SK-N-SH treated with all-trans-retinoic acid at 6 μM for 48 hours (cell line): Measurements from ENCODE around the gene GET4.

Experiments
- ATAC-seq: fragments of 200-7000 bp; cut with Tn5 transposase; 3 replicates; pipeline ENCODE4 v1.9.1; 2020; ENCODE audit warnings: mild to moderate bottlenecking, moderate library complexity
- ARNTL ChIP-seq: fragments of 450-650 bp; formaldehyde crosslinking; IDR thresholded peaks from 2 replicates; pipeline ENCODE4 v1.5.0; 2020; ENCODE audit warnings: low read depth, mild to moderate bottlenecking, moderate library complexity, borderline replicate concordance
- BACH2 ChIP-seq: fragments of 250-450 bp; sonication (Bioruptor Pico); IDR thresholded peaks from 2 replicates; pipeline ENCODE4 v1.9.0; 2021; ENCODE audit warnings: mild to moderate bottlenecking, borderline replicate concordance
- CSDC2 ChIP-seq: fragments of 250-450 bp; sonication (Bioruptor Pico); IDR thresholded peaks from 2 replicates; pipeline ENCODE4 v1.5.0; 2020; ENCODE audit warnings: mild to moderate bottlenecking, moderate library complexity
- ESRRG ChIP-seq: fragments of 250-450 bp; sonication (Bioruptor Pico); IDR thresholded peaks from 2 replicates; pipeline ENCODE4 v1.6.1; 2021; ENCODE audit warnings: mild to moderate bottlenecking
- GLIS3 ChIP-seq: fragments of 250-450 bp; sonication (Bioruptor Pico); IDR thresholded peaks from 2 replicates; pipeline ENCODE4 v1.5.0; 2020; ENCODE audit warnings: mild to moderate bottlenecking, moderate library complexity
- ISL1 ChIP-seq: fragments of 250-450 bp; sonication (Bioruptor Pico); IDR thresholded peaks from 2 replicates; pipeline ENCODE4 v2.1.2; 2022; ENCODE audit warnings: mild to moderate bottlenecking, moderate library complexity
- OSR1 ChIP-seq: fragments of 250-450 bp; sonication (Bioruptor Pico); IDR thresholded peaks from 2 replicates; pipeline ENCODE4 v1.8.0; 2022; ENCODE audit warnings: moderate library complexity, mild to moderate bottlenecking, inconsistent platforms
- PPARA ChIP-seq: fragments of 250-450 bp; sonication (Bioruptor Pico); IDR thresholded peaks from 2 replicates; pipeline ENCODE4 v1.5.0; 2020; ENCODE audit warnings: mild to moderate bottlenecking, borderline replicate concordance
- RARB ChIP-seq: fragments of 250-450 bp; sonication (Bioruptor Pico); IDR thresholded peaks from 2 replicates; pipeline ENCODE4 v1.8.0; 2021; ENCODE audit warnings: mild to moderate bottlenecking, moderate library complexity
- SNAI2 ChIP-seq: fragments of 250-450 bp; sonication (Bioruptor Pico); IDR thresholded peaks from 2 replicates; pipeline ENCODE4 v1.5.0; 2020; ENCODE audit warnings: mild to moderate bottlenecking, moderate library complexity
- TCF4 ChIP-seq: fragments of 250-450 bp; sonication (Bioruptor Pico); IDR thresholded peaks from 2 replicates; pipeline ENCODE4 v1.8.0; 2021; ENCODE audit warnings: mild to moderate bottlenecking, moderate library complexity, borderline replicate concordance
- TOX ChIP-seq: fragments of 250-450 bp; sonication (Bioruptor Pico); IDR thresholded peaks from 2 replicates; pipeline ENCODE4 v1.8.0; 2021; ENCODE audit warnings: mild to moderate bottlenecking, moderate library complexity, borderline replicate concordance
- ZC3H10 ChIP-seq: fragments of 250-450 bp; sonication (Bioruptor Pico); IDR thresholded peaks from 2 replicates; pipeline ENCODE4 v1.5.1; 2021; ENCODE audit warnings: mild to moderate bottlenecking, moderate library complexity
- ZFP3 ChIP-seq: fragments of 250-450 bp; sonication (Bioruptor Pico); IDR thresholded peaks from 2 replicates; pipeline ENCODE4 v1.5.0; 2020; ENCODE audit warnings: mild to moderate bottlenecking, moderate library complexity
- ZFP30 ChIP-seq: fragments of 450-650 bp; formaldehyde crosslinking; IDR thresholded peaks from 2 replicates; pipeline ENCODE4 v1.5.0; 2022; ENCODE audit warnings: mild to moderate bottlenecking, moderate library complexity
- ZNF565 ChIP-seq: fragments of 450-650 bp; formaldehyde crosslinking; conservative IDR thresholded peaks from 2 replicates; pipeline ENCODE4 v1.5.0; 2020; ENCODE audit warnings: low read depth, mild to moderate bottlenecking, moderate library complexity
- ZNF70 ChIP-seq: fragments of 450-650 bp; formaldehyde crosslinking; IDR thresholded peaks from 2 replicates; pipeline ENCODE4 v1.5.0; 2020; ENCODE audit warnings: mild to moderate bottlenecking, moderate library complexity
- ZNF8 ChIP-seq: fragments of 450-650 bp; formaldehyde crosslinking; IDR thresholded peaks from 2 replicates; pipeline ENCODE4 v1.5.0; 2020; ENCODE audit warnings: mild to moderate bottlenecking, moderate library complexity
- TF ChIP-seq, protein P1 (sequence below): fragments of 250-450 bp; sonication (Bioruptor Pico); IDR thresholded peaks from 2 replicates; pipeline ENCODE4 v1.8.0; 2021; ENCODE audit warnings: low read depth, mild to moderate bottlenecking, moderate library complexity, borderline replicate concordance
- TF ChIP-seq, protein P2 (sequence below): fragments of 250-450 bp; sonication (Bioruptor Pico); IDR thresholded peaks from 2 replicates; pipeline ENCODE4 v1.5.1; 2020; ENCODE audit warnings: low read depth, mild to moderate bottlenecking, moderate library complexity
- TF ChIP-seq, protein P3 (sequence below): fragments of 250-450 bp; sonication (Bioruptor Pico); IDR thresholded peaks from 2 replicates; pipeline ENCODE4 v1.8.0; 2020; ENCODE audit warnings: mild to moderate bottlenecking, moderate library complexity, borderline replicate concordance
- TF ChIP-seq, protein P4 (sequence below): fragments of 250-450 bp; sonication (Bioruptor Pico); IDR thresholded peaks from 2 replicates; pipeline ENCODE4 v1.5.0; 2020; ENCODE audit warnings: mild to moderate bottlenecking, moderate library complexity

GET4 gene

DNA sequence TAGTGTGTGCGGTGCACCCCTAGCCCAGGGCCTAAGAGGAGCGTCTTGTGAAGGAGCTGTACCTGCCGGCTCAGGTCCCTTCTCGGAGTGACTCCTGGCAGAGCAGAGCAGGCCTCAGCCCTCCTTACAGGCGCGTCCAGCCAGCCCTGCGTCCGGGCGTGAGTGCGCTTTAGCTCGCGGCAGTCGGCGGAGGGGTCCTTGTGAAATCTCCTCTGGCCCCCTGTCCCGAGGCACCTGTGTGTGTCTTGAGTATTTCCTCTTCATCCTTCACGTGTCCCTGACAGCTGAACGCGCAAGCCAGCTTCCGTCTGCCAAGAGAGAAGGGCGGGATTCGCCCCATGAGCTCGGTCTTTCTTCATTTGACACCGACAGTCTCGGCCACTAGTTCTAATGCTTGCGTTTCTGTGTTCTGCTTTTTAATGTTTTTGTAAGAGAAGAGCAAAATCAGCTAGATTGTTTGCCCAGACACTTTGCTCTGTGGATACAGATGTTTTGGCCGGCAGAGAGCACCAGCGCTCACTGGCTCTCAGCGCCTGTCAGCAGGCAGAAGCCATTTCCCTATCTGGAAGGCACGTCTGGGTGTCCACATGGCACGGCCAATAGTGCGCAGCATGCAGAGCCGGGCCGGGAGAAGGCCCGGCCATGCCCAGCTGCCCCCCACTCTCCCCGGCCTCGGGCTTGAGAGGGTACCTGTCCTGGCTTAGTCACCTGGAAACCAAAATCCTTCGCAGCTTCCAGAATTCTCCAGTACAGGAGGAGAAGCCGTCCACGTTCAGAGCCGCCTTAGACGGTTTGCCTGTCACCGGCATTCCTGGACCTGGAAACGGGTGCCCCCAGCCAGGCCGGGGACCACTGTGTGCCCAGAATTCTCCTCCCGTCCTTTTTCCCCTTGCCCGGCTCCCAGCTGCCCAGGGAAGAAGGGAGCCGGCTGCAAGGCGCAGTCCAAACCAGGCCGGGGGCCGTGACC, 7.0 kb downstream of the GET4 start:
- no peak for ATAC-seq
- TF ChIP-seq, protein P1, sequence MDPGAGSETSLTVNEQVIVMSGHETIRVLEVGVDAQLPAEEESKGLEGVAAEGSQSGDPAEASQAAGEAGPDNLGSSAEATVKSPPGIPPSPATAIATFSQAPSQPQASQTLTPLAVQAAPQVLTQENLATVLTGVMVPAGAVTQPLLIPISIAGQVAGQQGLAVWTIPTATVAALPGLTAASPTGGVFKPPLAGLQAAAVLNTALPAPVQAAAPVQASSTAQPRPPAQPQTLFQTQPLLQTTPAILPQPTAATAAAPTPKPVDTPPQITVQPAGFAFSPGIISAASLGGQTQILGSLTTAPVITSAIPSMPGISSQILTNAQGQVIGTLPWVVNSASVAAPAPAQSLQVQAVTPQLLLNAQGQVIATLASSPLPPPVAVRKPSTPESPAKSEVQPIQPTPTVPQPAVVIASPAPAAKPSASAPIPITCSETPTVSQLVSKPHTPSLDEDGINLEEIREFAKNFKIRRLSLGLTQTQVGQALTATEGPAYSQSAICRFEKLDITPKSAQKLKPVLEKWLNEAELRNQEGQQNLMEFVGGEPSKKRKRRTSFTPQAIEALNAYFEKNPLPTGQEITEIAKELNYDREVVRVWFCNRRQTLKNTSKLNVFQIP (CRISPR knock-in tag): no peak
- no peak for TF ChIP-seq ZC3H10
- no peak for TF ChIP-seq ZNF565
- no peak for TF ChIP-seq ZNF70 (CRISPR knock-in tag)
- no peak for TF ChIP-seq OSR1 (CRISPR knock-in tag)
- no peak for TF ChIP-seq ESRRG (CRISPR knock-in tag)
- TF ChIP-seq ARNTL (CRISPR knock-in tag): no peak
- TF ChIP-seq ZFP30: no peak
- no peak for TF ChIP-seq TOX (CRISPR knock-in tag)
- TF ChIP-seq ZFP3 (CRISPR knock-in tag): no peak
- TF ChIP-seq, protein P2, sequence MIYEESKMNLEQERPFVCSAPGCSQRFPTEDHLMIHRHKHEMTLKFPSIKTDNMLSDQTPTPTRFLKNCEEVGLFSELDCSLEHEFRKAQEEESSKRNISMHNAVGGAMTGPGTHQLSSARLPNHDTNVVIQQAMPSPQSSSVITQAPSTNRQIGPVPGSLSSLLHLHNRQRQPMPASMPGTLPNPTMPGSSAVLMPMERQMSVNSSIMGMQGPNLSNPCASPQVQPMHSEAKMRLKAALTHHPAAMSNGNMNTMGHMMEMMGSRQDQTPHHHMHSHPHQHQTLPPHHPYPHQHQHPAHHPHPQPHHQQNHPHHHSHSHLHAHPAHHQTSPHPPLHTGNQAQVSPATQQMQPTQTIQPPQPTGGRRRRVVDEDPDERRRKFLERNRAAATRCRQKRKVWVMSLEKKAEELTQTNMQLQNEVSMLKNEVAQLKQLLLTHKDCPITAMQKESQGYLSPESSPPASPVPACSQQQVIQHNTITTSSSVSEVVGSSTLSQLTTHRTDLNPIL (CRISPR knock-in tag): no peak
- TF ChIP-seq, protein P3, sequence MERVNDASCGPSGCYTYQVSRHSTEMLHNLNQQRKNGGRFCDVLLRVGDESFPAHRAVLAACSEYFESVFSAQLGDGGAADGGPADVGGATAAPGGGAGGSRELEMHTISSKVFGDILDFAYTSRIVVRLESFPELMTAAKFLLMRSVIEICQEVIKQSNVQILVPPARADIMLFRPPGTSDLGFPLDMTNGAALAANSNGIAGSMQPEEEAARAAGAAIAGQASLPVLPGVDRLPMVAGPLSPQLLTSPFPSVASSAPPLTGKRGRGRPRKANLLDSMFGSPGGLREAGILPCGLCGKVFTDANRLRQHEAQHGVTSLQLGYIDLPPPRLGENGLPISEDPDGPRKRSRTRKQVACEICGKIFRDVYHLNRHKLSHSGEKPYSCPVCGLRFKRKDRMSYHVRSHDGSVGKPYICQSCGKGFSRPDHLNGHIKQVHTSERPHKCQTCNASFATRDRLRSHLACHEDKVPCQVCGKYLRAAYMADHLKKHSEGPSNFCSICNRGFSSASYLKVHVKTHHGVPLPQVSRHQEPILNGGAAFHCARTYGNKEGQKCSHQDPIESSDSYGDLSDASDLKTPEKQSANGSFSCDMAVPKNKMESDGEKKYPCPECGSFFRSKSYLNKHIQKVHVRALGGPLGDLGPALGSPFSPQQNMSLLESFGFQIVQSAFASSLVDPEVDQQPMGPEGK: no peak
- TF ChIP-seq PPARA: no peak
- TF ChIP-seq GLIS3: no peak
- TF ChIP-seq, all 23 proteins: peak for 0

DNA sequence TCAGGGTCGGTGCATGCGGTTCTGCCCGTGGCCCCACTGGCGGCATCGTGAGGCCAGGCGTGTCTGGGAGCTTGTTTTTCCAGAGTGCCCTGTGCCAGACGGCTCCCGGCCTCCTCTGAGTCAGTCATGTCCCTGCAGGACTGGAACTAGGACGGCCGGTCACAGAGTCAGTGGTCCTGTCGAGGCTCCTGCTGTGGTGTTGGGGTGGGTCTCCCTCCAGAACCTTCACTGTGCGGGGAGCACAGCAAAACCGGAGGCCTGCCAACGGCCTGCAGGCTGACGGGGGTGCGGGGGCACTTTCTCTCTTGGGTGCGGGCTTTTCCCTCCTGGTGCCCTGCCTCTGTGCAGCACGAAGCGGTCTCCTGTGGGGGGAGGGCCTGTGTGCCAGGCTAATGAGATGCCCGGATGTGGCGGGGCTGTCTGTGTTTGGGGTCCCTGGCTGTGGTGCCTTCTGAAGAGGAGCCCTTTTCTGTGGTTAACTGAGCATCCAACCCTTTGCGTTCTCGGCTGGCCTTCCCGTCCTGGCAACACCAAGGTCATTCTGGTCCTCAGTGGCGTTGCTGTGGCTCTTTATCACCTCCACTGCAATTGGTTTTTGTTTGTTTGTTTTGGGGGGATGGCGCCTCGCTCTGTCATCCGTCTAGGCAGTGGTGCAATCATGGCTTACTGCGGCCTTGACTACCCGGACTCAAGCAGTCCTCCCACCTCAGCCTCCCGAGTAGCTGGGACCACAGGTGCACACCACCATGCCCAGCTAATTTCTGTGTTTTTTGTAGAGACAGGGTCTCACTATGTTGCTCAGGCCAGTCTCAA, 8.0 kb downstream of the GET4 start:
- ATAC-seq: no peak; the same call in 2 of the 3 replicates
- TF ChIP-seq ZC3H10 (no peak), ZFP3 (CRISPR knock-in tag) (no peak), PPARA (no peak), SNAI2 (CRISPR knock-in tag) (no peak), BACH2 (CRISPR knock-in tag) (no peak), ARNTL (CRISPR knock-in tag) (no peak), TCF4 (CRISPR knock-in tag) (no peak), CSDC2 (CRISPR knock-in tag) (no peak), RARB (CRISPR knock-in tag) (no peak), ZNF8 (CRISPR knock-in tag) (no peak), TOX (CRISPR knock-in tag) (no peak), ESRRG (CRISPR knock-in tag) (no peak), ISL1 (CRISPR knock-in tag) (no peak), GLIS3 (no peak), ZNF70 (CRISPR knock-in tag) (no peak), OSR1 (CRISPR knock-in tag) (no peak)
- TF ChIP-seq, protein P2 (CRISPR knock-in tag): no peak
- TF ChIP-seq, protein P1 (CRISPR knock-in tag): no peak
- TF ChIP-seq, protein P4, sequence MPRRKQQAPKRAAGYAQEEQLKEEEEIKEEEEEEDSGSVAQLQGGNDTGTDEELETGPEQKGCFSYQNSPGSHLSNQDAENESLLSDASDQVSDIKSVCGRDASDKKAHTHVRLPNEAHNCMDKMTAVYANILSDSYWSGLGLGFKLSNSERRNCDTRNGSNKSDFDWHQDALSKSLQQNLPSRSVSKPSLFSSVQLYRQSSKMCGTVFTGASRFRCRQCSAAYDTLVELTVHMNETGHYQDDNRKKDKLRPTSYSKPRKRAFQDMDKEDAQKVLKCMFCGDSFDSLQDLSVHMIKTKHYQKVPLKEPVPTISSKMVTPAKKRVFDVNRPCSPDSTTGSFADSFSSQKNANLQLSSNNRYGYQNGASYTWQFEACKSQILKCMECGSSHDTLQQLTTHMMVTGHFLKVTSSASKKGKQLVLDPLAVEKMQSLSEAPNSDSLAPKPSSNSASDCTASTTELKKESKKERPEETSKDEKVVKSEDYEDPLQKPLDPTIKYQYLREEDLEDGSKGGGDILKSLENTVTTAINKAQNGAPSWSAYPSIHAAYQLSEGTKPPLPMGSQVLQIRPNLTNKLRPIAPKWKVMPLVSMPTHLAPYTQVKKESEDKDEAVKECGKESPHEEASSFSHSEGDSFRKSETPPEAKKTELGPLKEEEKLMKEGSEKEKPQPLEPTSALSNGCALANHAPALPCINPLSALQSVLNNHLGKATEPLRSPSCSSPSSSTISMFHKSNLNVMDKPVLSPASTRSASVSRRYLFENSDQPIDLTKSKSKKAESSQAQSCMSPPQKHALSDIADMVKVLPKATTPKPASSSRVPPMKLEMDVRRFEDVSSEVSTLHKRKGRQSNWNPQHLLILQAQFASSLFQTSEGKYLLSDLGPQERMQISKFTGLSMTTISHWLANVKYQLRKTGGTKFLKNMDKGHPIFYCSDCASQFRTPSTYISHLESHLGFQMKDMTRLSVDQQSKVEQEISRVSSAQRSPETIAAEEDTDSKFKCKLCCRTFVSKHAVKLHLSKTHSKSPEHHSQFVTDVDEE: no peak
- TF ChIP-seq, protein P3: no peak
- TF ChIP-seq, all 23 proteins: peak for 0
